Measurements from ENCODE around the gene DDX21.

DNA sequence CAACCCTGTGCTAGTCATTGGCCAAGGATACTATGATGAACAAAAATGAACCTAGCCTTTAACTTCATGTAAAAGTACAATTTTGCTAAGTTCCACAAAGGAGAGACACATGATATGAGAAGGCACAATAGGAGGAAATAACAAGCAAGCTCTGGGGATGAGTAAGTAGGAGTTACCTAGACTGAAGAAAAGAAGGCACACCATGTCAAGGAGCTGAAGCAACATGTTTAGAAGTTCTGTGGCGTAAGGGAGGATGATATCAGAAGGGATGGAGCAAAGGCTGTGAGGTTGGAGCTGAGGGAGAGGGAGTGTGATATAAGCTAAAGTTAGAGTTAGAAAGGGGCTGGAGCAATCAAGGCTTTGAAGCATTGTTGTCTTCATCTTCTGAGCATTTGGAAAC is 58.2 kb downstream of the DDX21 start:
- no peak for TF ChIP-seq CTCF (IDR thresholded peaks at IDR 0.05)
- TF ChIP-seq POLR2A (IDR thresholded peaks at IDR 0.05) = no peak
- TF ChIP-seq EP300 (IDR thresholded peaks at IDR 0.05) = no peak

All from ovary (tissue), 3 donors.